GM12873 (cell line): ENCODE data around the gene FHIT.

Source experiments
- CTCF ChIP-seq: IDR thresholded peaks from 2 replicates; pipeline ENCODE4 v1.5.1; 2012; ENCODE audit warnings: low read depth, mild to moderate bottlenecking, moderate library complexity, low read length, control low read depth; ENCODE audit not compliant: insufficient read depth; ENCODE audit errors: missing control alignments

The FHIT gene

DNA sequence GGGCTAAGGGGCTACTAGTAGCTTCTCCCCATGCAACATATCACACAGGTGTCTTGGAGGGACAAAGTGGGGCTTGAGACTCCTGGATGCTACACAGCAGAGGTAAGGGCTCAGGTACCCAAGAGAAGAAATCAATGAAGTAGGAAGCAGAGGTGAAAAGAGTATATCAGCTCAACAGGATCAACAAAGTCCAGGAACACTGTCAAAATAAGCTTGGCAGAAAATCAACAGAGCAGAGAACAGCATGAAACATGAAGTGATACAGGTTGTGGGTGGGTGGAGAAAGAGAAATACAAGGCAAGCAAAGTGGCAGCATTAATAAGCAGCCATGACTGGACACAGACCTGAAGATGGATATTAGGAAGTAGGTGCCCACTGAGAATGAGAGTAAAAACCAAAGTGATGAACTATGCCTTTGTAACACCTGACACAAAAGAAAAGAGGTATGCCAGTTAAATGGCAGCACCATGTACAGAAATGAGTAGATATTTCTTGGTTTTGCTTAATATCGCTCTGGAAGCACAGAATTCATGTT, 637.4 kb downstream of the FHIT start:
- no peak for TF ChIP-seq CTCF

DNA sequence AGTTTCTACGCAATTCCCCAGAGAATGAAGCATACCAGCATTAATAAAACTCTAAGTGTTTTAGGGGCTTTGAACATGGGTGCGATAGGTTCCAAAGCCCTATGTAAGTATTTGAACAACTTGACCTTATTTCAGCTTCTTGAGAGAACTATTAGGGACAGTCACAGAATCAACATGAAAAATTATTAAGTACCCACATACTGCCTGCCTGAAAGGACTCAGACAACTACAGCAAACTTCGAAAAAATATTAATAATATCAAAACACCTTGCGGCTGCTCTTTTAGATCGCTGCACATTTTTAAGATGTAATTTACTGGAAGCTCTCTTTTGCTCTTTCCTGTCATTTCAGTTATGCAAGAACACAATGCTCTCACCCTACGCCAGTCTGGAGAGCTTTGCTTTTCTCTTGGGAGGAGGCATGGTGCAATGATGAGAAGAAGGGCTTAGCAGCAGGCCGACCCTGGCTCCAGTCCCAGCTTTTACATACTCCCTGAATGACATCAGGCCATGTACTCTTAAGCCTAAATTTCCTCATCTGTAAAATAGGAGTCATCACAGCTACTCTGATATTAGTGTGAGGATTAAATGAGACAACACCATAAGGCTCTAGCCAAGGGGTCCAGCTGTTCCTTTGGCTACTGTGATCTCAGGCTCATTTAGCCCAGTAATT, 640.7 kb downstream of the FHIT start:
- TF ChIP-seq CTCF = no peak

GRCh38 chr3:60609446-60609845, 641.8 kb downstream of the FHIT start:
- TF ChIP-seq CTCF = no peak

- no peak for TF ChIP-seq CTCF
Measured at GRCh38 chr3:60603860-60604259, 647.4 kb downstream of the FHIT start.

DNA sequence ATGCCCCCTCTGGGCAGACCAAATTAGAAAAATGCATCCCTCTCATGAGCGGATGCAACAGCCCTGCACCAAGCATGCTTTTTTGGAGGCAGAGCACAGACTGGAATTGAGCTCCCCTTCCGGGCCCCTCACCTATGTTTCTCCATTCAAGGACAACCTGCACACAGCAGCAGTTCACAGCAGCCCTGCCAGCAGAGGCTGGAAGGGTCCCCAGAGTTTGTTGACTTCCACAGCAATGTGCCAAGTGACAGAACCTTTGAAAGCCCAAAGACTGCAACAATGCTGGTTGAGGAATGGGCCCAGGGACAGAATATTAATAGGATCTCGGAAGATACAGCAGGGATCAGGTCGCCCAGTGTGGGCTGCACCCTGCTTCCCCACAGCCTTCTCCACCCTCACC, 650.4 kb downstream of the FHIT start:
- no peak for TF ChIP-seq CTCF

DNA sequence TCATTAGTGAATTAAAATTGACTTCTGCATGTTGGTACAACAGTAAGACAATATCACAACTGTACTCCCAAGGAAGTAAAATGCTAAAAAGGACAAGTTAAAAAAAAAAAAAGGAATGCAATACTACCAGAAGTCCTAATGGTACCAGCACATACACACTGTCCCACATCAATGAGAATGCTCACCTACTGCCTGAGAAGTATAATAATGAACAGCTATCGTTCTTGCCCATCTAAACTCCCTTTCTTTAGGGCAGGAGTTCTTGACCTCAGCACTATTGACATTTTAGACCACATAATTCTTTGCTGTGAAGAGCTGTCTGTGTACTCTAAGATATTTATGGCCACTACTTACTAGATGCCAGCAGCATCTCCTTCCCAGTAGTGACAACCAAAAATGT, 651.7 kb downstream of the FHIT start:
- TF ChIP-seq CTCF = no peak

DNA sequence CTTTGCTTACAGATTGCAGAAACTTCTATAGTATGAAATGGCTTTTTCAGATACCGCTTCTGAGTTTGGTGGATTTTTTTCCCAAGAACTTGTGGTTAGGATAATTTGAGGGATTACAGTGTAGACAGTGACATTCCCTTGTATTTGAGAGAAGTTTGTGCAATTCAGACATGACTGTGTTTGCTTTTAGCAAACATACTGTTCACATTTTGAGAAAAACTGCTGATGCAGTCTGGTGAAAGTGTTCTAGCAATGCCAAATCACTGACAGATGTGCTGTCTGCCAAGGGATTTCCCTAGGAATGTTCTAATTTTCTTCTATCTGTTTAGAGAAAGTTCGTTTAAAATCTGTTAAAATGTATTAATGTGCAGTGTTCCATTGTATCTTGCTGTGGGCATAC, 652.6 kb downstream of the FHIT start:
- TF ChIP-seq CTCF = no peak
